ENCODE measurements around the gene NAA16.

The NAA16 gene

GRCh38 chr13:41304551-41304950, 6.5 kb upstream of the NAA16 start:
- DNase-seq (ENCODE audit: low read depth in 2 of 3, low spot score in 1 of 3) = no peak

- no peak for DNase-seq (ENCODE audit: low read depth in 2 of 3, low spot score in 1 of 3)
Measured at GRCh38 chr13:41306271-41307145, 4.6 kb upstream of the NAA16 start.

GRCh38 chr13:41307884-41308640, 3.0 kb upstream of the NAA16 start:
- DNase-seq (ENCODE audit: low read depth in 2 of 3, low spot score in 1 of 3) = no peak

GRCh38 chr13:41311406-41312175, 524 bp downstream of the NAA16 start:
- peak; percentile 22 to 35 (median 24) for DNase-seq (ENCODE audit: low read depth in 2 of 3, low spot score in 1 of 3)

GRCh38 chr13:41312176-41312500, 1.1 kb downstream of the NAA16 start:
- DNase-seq (ENCODE audit: low read depth in 2 of 3, low spot score in 1 of 3) = no peak

- DNase-seq (ENCODE audit: low read depth in 2 of 3, low spot score in 1 of 3) = no peak
Measured at GRCh38 chr13:41313117-41313516, 2.0 kb downstream of the NAA16 start.

GRCh38 chr13:41313659-41314197, 2.7 kb downstream of the NAA16 start:
- DNase-seq (ENCODE audit: low read depth in 2 of 3, low spot score in 1 of 3) = no peak

- DNase-seq (ENCODE audit: low read depth in 2 of 3, low spot score in 1 of 3) = no peak
Measured at GRCh38 chr13:41315443-41316047, 4.5 kb downstream of the NAA16 start.

GRCh38 chr13:41317243-41317642, 6.2 kb downstream of the NAA16 start:
- DNase-seq (ENCODE audit: low read depth in 2 of 3, low spot score in 1 of 3) = no peak

- no peak for DNase-seq (ENCODE audit: low read depth in 2 of 3, low spot score in 1 of 3)
Measured at GRCh38 chr13:41325752-41326151, 14.7 kb downstream of the NAA16 start.

- no peak for DNase-seq (ENCODE audit: low read depth in 2 of 3, low spot score in 1 of 3)
Measured at GRCh38 chr13:41326661-41327060, 15.6 kb downstream of the NAA16 start.

GRCh38 chr13:41327994-41328790, 17.1 kb downstream of the NAA16 start:
- no peak for DNase-seq (ENCODE audit: low read depth in 2 of 3, low spot score in 1 of 3)

GRCh38 chr13:41332829-41333228, 21.8 kb downstream of the NAA16 start:
- no peak for DNase-seq (ENCODE audit: low read depth in 2 of 3, low spot score in 1 of 3)

GRCh38 chr13:41334810-41335209, 23.7 kb downstream of the NAA16 start:
- no peak for DNase-seq (ENCODE audit: low read depth in 2 of 3, low spot score in 1 of 3)

- DNase-seq (ENCODE audit: low read depth in 2 of 3, low spot score in 1 of 3) = no peak
Measured at GRCh38 chr13:41344358-41344757, 33.3 kb downstream of the NAA16 start.

GRCh38 chr13:41345165-41345913, 34.3 kb downstream of the NAA16 start:
- no peak for DNase-seq (ENCODE audit: low read depth in 2 of 3, low spot score in 1 of 3)

- DNase-seq (ENCODE audit: low read depth in 2 of 3, low spot score in 1 of 3) = no peak
Measured at GRCh38 chr13:41345914-41346589, 35.0 kb downstream of the NAA16 start.

GRCh38 chr13:41352935-41353840, 42.1 kb downstream of the NAA16 start:
- DNase-seq (ENCODE audit: low read depth in 2 of 3, low spot score in 1 of 3) = peak in 1 of 3 donors; percentile 65
